SK-N-SH (cell line): ENCODE measurements around the gene RBM20. TPM values are rescaled to one million over a fixed set of nuclear protein-coding genes. Genes with fewer than 3 reads are reported as not detected.

Experiments used
- CTCF ChIA-PET: fragments of 300-600, 350-600 bp; formaldehyde crosslinking; extraction: SDS; loops from one replicate; lab custom pipeline; 2021; lab: Yijun Ruan, JAX
- POLR2A ChIA-PET: fragments of 350-600 bp; sonication (Branson Sonifier 250); formaldehyde crosslinking; extraction: SDS; loops from one replicate; lab custom pipeline; 2020; ENCODE audit warnings: antibody characterized with exemption, inconsistent platforms; lab: Yijun Ruan, JAX
- DNase-seq: peaks from one replicate; pipeline ENCODE4 v3.0.0; 2012
- H2AFZ ChIP-seq: fragments of 200-600 bp; sonication (generic); 2 replicates; pipeline ENCODE4 v1.8.1; 2016; ENCODE audit warnings: antibody characterized with exemption, mild to moderate bottlenecking, low read depth
- H3F3A ChIP-seq: fragments of 200-600 bp; sonication (generic); replicated peaks from 2 replicates; pipeline ENCODE3; 2016; ENCODE audit warnings: antibody characterized with exemption, mild to moderate bottlenecking; ENCODE audit not compliant: insufficient read depth
- H3K27ac ChIP-seq, 2 experiments: fragments of 200-500 bp in 1 of 2; fragments of 200-600 bp in 1 of 2; sonication (Bioruptor generic) in 1 of 2; sonication (generic), shearing (Covaris generic) in 1 of 2; 2 replicates each; pipeline versions ENCODE4 v1.5.1 to v1.6.1; 2014 to 2016; ENCODE audit warnings: low read depth in 2 of 2, inconsistent platforms in 1 of 2, low read length in 1 of 2, mild to moderate bottlenecking in 1 of 2, mixed read lengths in 1 of 2
- H3K27me3 ChIP-seq: fragments of 200-600 bp; sonication (generic), shearing (Covaris generic); 2 replicates; pipeline ENCODE4 v1.6.1; 2016; ENCODE audit warnings: mixed run types; ENCODE audit not compliant: insufficient read depth
- H3K36me3 ChIP-seq, 2 experiments: fragments of 200-500 bp in 1 of 2; fragments of 200-600 bp in 1 of 2; sonication (Bioruptor generic) in 1 of 2; sonication (generic) in 1 of 2; replicated peaks in 1 of 2; 2 replicates each; pipeline versions ENCODE3 to v1.5.1; 2014 to 2016; ENCODE audit warnings: low read length in 1 of 2, mild to moderate bottlenecking in 1 of 2; ENCODE audit not compliant: insufficient read depth in 2 of 2, control insufficient read depth in 1 of 2
- H3K4me1 ChIP-seq, 2 experiments: fragments of 200-500 bp in 1 of 2; fragments of 200-600 bp in 1 of 2; sonication (Bioruptor generic) in 1 of 2; sonication (generic), shearing (Covaris generic) in 1 of 2; 2 replicates each; pipeline versions ENCODE4 v1.5.1 to v1.6.1; 2014 to 2016; ENCODE audit warnings: low read depth in 1 of 2, low read length in 1 of 2, mixed run types in 1 of 2; ENCODE audit not compliant: insufficient read depth in 2 of 2, control insufficient read depth in 1 of 2
- H3K4me2 ChIP-seq: fragments of 200-600 bp; sonication (generic), shearing (Covaris generic); 2 replicates; pipeline ENCODE4 v1.6.1; 2017; ENCODE audit warnings: mixed run types
- H3K4me3 ChIP-seq, 2 experiments: fragments of 200-500 bp in 1 of 2; fragments of 200-600 bp in 1 of 2; sonication (Bioruptor generic) in 1 of 2; sonication (generic), shearing (Covaris generic) in 1 of 2; 2 replicates each; pipeline versions ENCODE4 v1.5.1 to v1.8.1; 2014 to 2016; ENCODE audit warnings: low read depth in 2 of 2, inconsistent platforms in 1 of 2, low read length in 1 of 2, mild to moderate bottlenecking in 1 of 2, mixed read lengths in 1 of 2, moderate library complexity in 1 of 2
- H3K79me2 ChIP-seq: fragments of 200-600 bp; sonication (generic); 2 replicates; pipeline ENCODE4 v1.8.1; 2017; ENCODE audit warnings: mild to moderate bottlenecking; ENCODE audit not compliant: insufficient read depth
- H3K9ac ChIP-seq: fragments of 200-600 bp; sonication (generic); 2 replicates; pipeline ENCODE4 v1.6.1; 2017; ENCODE audit warnings: mixed run types
- H3K9me2 ChIP-seq: fragments of 200-600 bp; sonication (generic); 2 replicates; pipeline ENCODE4 v1.6.1; 2017; ENCODE audit warnings: mixed run types
- H3K9me3 ChIP-seq: fragments of 200-600 bp; sonication (generic); 2 replicates; pipeline ENCODE4 v1.6.1; 2017; ENCODE audit warnings: mixed run types, mild to moderate bottlenecking, moderate library complexity
- H4K20me1 ChIP-seq: fragments of 200-600 bp; sonication (generic); 2 replicates; pipeline ENCODE4 v1.6.1; 2017; ENCODE audit warnings: mild to moderate bottlenecking, mixed run types; ENCODE audit not compliant: insufficient read depth
- CTCF ChIP-seq: fragments of 200-600 bp; sonication (generic); IDR thresholded peaks from 2 replicates; pipeline ENCODE4 v1.6.1; 2017; ENCODE audit warnings: antibody characterized with exemption, mild to moderate bottlenecking, moderate library complexity
- EP300 ChIP-seq, 2 experiments: IDR thresholded peaks; 2 replicates each; pipeline versions ENCODE4 v1.4.0 to v1.6.1; 2012; ENCODE audit warnings: borderline replicate concordance in 1 of 2, low read depth in 1 of 2, low read length in 1 of 2
- FOXM1 ChIP-seq: IDR thresholded peaks from 2 replicates; pipeline ENCODE4 v1.4.0; 2012; ENCODE audit warnings: low read depth, mild to moderate bottlenecking
- IRF3 ChIP-seq: fragments of 150-350 bp; IDR thresholded peaks from 2 replicates; pipeline ENCODE4 v1.6.1; 2016; ENCODE audit warnings: mild to moderate bottlenecking, low read depth, low read length
- MAX ChIP-seq: IDR thresholded peaks from 2 replicates; pipeline ENCODE4 v1.4.0; 2012; ENCODE audit warnings: low read depth
- NRF1 ChIP-seq: IDR thresholded peaks from 2 replicates; pipeline ENCODE4 v1.6.1; 2012; ENCODE audit warnings: low read depth, mild to moderate bottlenecking, low read length
- RAD21 ChIP-seq: IDR thresholded peaks from 2 replicates; pipeline ENCODE4 v1.6.1; 2012; ENCODE audit warnings: mild to moderate bottlenecking, low read length
- REST ChIP-seq: IDR thresholded peaks from 2 replicates; pipeline ENCODE4 v1.6.1; 2012; ENCODE audit warnings: mild to moderate bottlenecking, low read depth, low read length, moderate library complexity
- RFX5 ChIP-seq: IDR thresholded peaks from 2 replicates; pipeline ENCODE4 v1.6.1; 2012; ENCODE audit warnings: mild to moderate bottlenecking, improper control_type of control experiment, low read length
- RXRA ChIP-seq: IDR thresholded peaks from 2 replicates; pipeline ENCODE4 v1.4.0; 2012; ENCODE audit warnings: low read depth, mild to moderate bottlenecking, borderline replicate concordance
- SIN3A ChIP-seq: IDR thresholded peaks from 2 replicates; pipeline ENCODE4 v1.6.1; 2012; ENCODE audit warnings: low read depth, mild to moderate bottlenecking, low read length, moderate library complexity, borderline replicate concordance
- SMC3 ChIP-seq: IDR thresholded peaks from 2 replicates; pipeline ENCODE4 v1.6.1; 2012; ENCODE audit warnings: low read depth, low read length, improper control_type of control experiment
- TAF1 ChIP-seq: IDR thresholded peaks from 2 replicates; pipeline ENCODE4 v1.6.1; 2012; ENCODE audit warnings: low read depth, mild to moderate bottlenecking, low read length, moderate library complexity, borderline replicate concordance
- TCF12 ChIP-seq: IDR thresholded peaks from 2 replicates; pipeline ENCODE4 v1.4.0; 2012
- TEAD4 ChIP-seq: IDR thresholded peaks from 2 replicates; pipeline ENCODE4 v1.4.0; 2012; ENCODE audit warnings: mild to moderate bottlenecking, borderline replicate concordance; ENCODE audit not compliant: insufficient read depth
- USF1 ChIP-seq: IDR thresholded peaks from 2 replicates; pipeline ENCODE4 v1.4.0; 2012; ENCODE audit warnings: low read depth, borderline replicate concordance
- YY1 ChIP-seq: IDR thresholded peaks from 2 replicates; pipeline ENCODE4 v1.4.0; 2012; ENCODE audit warnings: low read depth, mild to moderate bottlenecking
- WGBS: methylation state at CpG from one replicate; pipeline ENCODE4 v1.1.6; 2017; ENCODE audit warnings: low lambda C conversion rate; 5-methylcytosine and 5-hydroxymethylcytosine counted together
- polyA plus RNA-seq, 3 experiments: library from polyadenylated mRNA; depleted of rRNA; stranded (reverse); fragments of >200 nt; gene quantifications; 2 replicates each; pipeline ENCODE4 v1.2.3, GENCODE V29; 2012
- TF ChIP-seq, protein P1 (sequence below): IDR thresholded peaks from 2 replicates; pipeline ENCODE4 v1.4.0; 2012; ENCODE audit warnings: low read depth, borderline replicate concordance

Gene RBM20
- polyA plus RNA-seq, 1 of the 3 experiments (the other 2 are of a cell fraction), result 0.64 TPM

DNA sequence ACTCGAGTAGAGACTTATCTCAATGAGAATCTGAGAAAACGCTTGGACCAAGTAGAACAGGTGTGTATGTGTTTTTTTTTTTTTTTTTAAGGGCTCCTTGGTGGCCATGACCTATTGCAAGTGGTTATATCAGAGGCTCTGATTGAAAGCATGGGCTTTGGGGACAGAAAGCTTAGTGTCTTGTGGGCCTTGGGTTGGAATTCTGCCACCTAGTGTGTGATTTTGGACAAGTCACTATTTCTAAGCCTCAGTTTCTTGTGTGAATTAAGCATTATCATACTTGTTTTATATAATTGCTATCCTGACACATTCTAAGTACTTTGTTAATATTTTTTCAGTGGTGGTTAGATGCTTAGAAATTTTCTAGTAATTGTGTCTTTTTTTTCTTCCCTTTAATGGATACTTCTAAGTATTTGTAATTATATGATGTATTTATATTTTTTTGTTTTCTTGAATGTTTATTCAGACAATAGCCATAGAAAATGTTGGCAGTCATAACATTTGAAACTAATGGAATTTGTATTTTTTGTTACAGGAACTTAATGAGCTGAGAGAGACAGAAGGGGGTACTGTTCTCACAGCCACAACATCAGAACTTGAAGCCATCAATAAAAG lies 43.5 kb upstream of the RBM20 start:
- H3K9me2 ChIP-seq, result no peaks in the 10 kb centered on the region
- H3K27me3 ChIP-seq, result no peaks in the 10 kb centered on the region
- no peak overlapping the region for H3K4me2 ChIP-seq
- WGBS, result 33% methylated on average over 2 of the region's 2 CpGs
- H2AFZ ChIP-seq, result no peak overlapping the region
- TF ChIP-seq CTCF (peak; percentile 77), TCF12 (no peak), RXRA (no peak), YY1 (no peak), IRF3 (no peak), EP300 (IDR thresholded peaks at IDR 0.05; ENCODE audit: borderline replicate concordance in 1 of 2, low read depth in 1 of 2, low read length in 1 of 2) (no peak), RAD21 (peak; percentile 58), NRF1 (no peak), SMC3 (peak; percentile 78), SIN3A (no peak), RFX5 (no peak), REST (no peak), TEAD4 (no peak), MAX (no peak), FOXM1 (no peak), TAF1 (no peak), USF1 (no peak)
- TF ChIP-seq, protein P1, sequence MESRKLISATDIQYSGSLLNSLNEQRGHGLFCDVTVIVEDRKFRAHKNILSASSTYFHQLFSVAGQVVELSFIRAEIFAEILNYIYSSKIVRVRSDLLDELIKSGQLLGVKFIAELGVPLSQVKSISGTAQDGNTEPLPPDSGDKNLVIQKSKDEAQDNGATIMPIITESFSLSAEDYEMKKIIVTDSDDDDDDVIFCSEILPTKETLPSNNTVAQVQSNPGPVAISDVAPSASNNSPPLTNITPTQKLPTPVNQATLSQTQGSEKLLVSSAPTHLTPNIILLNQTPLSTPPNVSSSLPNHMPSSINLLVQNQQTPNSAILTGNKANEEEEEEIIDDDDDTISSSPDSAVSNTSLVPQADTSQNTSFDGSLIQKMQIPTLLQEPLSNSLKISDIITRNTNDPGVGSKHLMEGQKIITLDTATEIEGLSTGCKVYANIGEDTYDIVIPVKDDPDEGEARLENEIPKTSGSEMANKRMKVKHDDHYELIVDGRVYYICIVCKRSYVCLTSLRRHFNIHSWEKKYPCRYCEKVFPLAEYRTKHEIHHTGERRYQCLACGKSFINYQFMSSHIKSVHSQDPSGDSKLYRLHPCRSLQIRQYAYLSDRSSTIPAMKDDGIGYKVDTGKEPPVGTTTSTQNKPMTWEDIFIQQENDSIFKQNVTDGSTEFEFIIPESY, result no peak
- peaks cover 35% of the 10 kb centered on the region for H3F3A ChIP-seq
- no peaks in the 10 kb centered on the region for H3K9me3 ChIP-seq
- DNase-seq, result peak; percentile 49
- no peaks in the 10 kb centered on the region for H3K4me1 ChIP-seq
- H3K79me2 ChIP-seq, result no peaks in the 10 kb centered on the region
- POLR2A ChIA-PET, result no interaction called here
- H3K4me3 ChIP-seq, result no peak overlapping the region; a peak in 1 of 4 replicates
- CTCF ChIA-PET, result interaction anchor here (0.6 to 3.8 kb wide), 31 partner anchors 8 to 318 kb away, joined by 3 to 25 read pairs (median 4); partner anchors contain the start of genes BBIP1 and PDCD4
- peaks cover 72 to 89% of the 10 kb centered on the region in 2 experiments for H3K36me3 ChIP-seq
- no peaks in the 10 kb centered on the region for H4K20me1 ChIP-seq
- H3K27ac ChIP-seq, result no peak overlapping the region
- no peak overlapping the region for H3K9ac ChIP-seq
